Liver (tissue), 3 donors: ENCODE results near the gene CIC.

ENCODE experiments used
- ATF3 ChIP-seq: IDR thresholded peaks from 2 replicates; pipeline ENCODE4 v1.6.1; 2016; ENCODE audit warnings: antibody characterized with exemption
- CTCF ChIP-seq: fragments of 150-350 bp; IDR thresholded peaks from 2 replicates; pipeline ENCODE4 v1.5.1; 2017; ENCODE audit warnings: improper control_type of control experiment, low read depth, low read length; ENCODE audit not compliant: missing input control
- FOXA1 ChIP-seq: IDR thresholded peaks from 2 replicates; pipeline ENCODE4 v1.6.1; 2016; ENCODE audit warnings: antibody characterized with exemption
- GABPA ChIP-seq, 2 donors: IDR thresholded peaks in 1 of 2; conservative IDR thresholded peaks in 1 of 2; 2 replicates each; pipeline ENCODE4 v1.6.1; 2016; ENCODE audit warnings: antibody characterized with exemption in 2 of 2, mild to moderate bottlenecking in 1 of 2, moderate library complexity in 1 of 2
- HNF4A ChIP-seq, 2 donors: conservative IDR thresholded peaks; 2 replicates each; pipeline ENCODE4 v1.6.1; 2016; ENCODE audit warnings: antibody characterized with exemption in 2 of 2, mild to moderate bottlenecking in 2 of 2
- JUND ChIP-seq, 2 donors: IDR thresholded peaks; 2 replicates each; pipeline ENCODE4 v1.6.1; 2016; ENCODE audit warnings: antibody characterized with exemption in 2 of 2
- RXRA ChIP-seq, 2 donors: IDR thresholded peaks; 2 replicates each; pipeline ENCODE4 v1.6.1; 2017 to 2018; ENCODE audit warnings: antibody characterized with exemption in 2 of 2, mild to moderate bottlenecking in 1 of 2
- SP1 ChIP-seq: IDR thresholded peaks from 2 replicates; pipeline ENCODE4 v1.6.1; 2018; ENCODE audit warnings: antibody characterized with exemption, mild to moderate bottlenecking
- TAF1 ChIP-seq: conservative IDR thresholded peaks from 2 replicates; pipeline ENCODE4 v1.6.1; 2016; ENCODE audit warnings: antibody characterized with exemption, mild to moderate bottlenecking
- YY1 ChIP-seq: IDR thresholded peaks from 2 replicates; pipeline ENCODE4 v1.6.1; 2016; ENCODE audit warnings: antibody characterized with exemption, mild to moderate bottlenecking
- TF ChIP-seq, protein P1 (sequence below): IDR thresholded peaks from 2 replicates; pipeline ENCODE4 v1.6.1; 2016; ENCODE audit warnings: antibody characterized with exemption, mild to moderate bottlenecking
- TF ChIP-seq, protein P2 (sequence below): IDR thresholded peaks from 2 replicates; pipeline ENCODE4 v1.6.1; 2016; ENCODE audit warnings: antibody characterized with exemption
- TF ChIP-seq, protein P3 (sequence below): IDR thresholded peaks from 2 replicates; pipeline ENCODE4 v1.6.1; 2016; ENCODE audit warnings: antibody characterized with exemption
- donor health status: healthy.
- donor health status: healthy.

GRCh38 chr19:42323473-42323851 is 54.4 kb downstream of the CIC start:
- TF ChIP-seq CTCF (no peak), SP1 (no peak), GABPA (IDR thresholded peaks at IDR 0.05 in 1 of 2, conservative IDR thresholded peaks at IDR 0.05 in 1 of 2) (no peak), TAF1 (no peak), JUND (IDR thresholded peaks at IDR 0.05) (no peak), ATF3 (no peak), YY1 (no peak), FOXA1 (no peak), RXRA (IDR thresholded peaks at IDR 0.05) (no peak), HNF4A (conservative IDR thresholded peaks at IDR 0.05) (no peak)
- TF ChIP-seq, protein P1, sequence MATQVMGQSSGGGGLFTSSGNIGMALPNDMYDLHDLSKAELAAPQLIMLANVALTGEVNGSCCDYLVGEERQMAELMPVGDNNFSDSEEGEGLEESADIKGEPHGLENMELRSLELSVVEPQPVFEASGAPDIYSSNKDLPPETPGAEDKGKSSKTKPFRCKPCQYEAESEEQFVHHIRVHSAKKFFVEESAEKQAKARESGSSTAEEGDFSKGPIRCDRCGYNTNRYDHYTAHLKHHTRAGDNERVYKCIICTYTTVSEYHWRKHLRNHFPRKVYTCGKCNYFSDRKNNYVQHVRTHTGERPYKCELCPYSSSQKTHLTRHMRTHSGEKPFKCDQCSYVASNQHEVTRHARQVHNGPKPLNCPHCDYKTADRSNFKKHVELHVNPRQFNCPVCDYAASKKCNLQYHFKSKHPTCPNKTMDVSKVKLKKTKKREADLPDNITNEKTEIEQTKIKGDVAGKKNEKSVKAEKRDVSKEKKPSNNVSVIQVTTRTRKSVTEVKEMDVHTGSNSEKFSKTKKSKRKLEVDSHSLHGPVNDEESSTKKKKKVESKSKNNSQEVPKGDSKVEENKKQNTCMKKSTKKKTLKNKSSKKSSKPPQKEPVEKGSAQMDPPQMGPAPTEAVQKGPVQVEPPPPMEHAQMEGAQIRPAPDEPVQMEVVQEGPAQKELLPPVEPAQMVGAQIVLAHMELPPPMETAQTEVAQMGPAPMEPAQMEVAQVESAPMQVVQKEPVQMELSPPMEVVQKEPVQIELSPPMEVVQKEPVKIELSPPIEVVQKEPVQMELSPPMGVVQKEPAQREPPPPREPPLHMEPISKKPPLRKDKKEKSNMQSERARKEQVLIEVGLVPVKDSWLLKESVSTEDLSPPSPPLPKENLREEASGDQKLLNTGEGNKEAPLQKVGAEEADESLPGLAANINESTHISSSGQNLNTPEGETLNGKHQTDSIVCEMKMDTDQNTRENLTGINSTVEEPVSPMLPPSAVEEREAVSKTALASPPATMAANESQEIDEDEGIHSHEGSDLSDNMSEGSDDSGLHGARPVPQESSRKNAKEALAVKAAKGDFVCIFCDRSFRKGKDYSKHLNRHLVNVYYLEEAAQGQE: no peak
- TF ChIP-seq, protein P2, sequence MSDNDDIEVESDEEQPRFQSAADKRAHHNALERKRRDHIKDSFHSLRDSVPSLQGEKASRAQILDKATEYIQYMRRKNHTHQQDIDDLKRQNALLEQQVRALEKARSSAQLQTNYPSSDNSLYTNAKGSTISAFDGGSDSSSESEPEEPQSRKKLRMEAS: no peak
- TF ChIP-seq, protein P3, sequence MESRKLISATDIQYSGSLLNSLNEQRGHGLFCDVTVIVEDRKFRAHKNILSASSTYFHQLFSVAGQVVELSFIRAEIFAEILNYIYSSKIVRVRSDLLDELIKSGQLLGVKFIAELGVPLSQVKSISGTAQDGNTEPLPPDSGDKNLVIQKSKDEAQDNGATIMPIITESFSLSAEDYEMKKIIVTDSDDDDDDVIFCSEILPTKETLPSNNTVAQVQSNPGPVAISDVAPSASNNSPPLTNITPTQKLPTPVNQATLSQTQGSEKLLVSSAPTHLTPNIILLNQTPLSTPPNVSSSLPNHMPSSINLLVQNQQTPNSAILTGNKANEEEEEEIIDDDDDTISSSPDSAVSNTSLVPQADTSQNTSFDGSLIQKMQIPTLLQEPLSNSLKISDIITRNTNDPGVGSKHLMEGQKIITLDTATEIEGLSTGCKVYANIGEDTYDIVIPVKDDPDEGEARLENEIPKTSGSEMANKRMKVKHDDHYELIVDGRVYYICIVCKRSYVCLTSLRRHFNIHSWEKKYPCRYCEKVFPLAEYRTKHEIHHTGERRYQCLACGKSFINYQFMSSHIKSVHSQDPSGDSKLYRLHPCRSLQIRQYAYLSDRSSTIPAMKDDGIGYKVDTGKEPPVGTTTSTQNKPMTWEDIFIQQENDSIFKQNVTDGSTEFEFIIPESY: no peak
